Keratinocyte (primary cell): Measurements from ENCODE around the gene FGGY.

Experiments used
- CTCF ChIP-seq, 3 experiments: IDR thresholded peaks in 1 of 3; conservative IDR thresholded peaks in 1 of 3; optimal IDR thresholded peaks in 1 of 3; 2 replicates in 2 of 3; 3 replicates in 1 of 3; pipeline versions ENCODE3 to v1.5.1; 2011; ENCODE audit warnings: low read length in 3 of 3, mild to moderate bottlenecking in 3 of 3, moderate library complexity in 2 of 3, control low read depth in 1 of 3, inconsistent platforms in 1 of 3; ENCODE audit not compliant: insufficient read depth in 2 of 3; ENCODE audit errors: extremely low read depth in 1 of 3
- EZH2 ChIP-seq: IDR thresholded peaks from one replicate; pipeline ENCODE4 v1.6.1; 2012; ENCODE audit warnings: inconsistent platforms, mild to moderate bottlenecking, low read length, moderate library complexity

GRCh38 chr1:59291561-59291960 is 5.3 kb upstream of the FGGY start:
- no peak for TF ChIP-seq CTCF (optimal IDR thresholded peaks at IDR 0.05 in 1 of 3, IDR thresholded peaks at IDR 0.05 in 1 of 3, conservative IDR thresholded peaks at IDR 0.05 in 1 of 3; ENCODE audit: extremely low read depth in 1 of 3, insufficient read depth in 2 of 3, low read length in 3 of 3)
- TF ChIP-seq EZH2, result no peak
